ENCODE results near the gene PARVA. TPM values are rescaled to one million over a fixed set of nuclear protein-coding genes. Genes with fewer than 3 reads are reported as not detected.
A peak's percentile ranks its signal among the peaks of the same experiment; 100 is the strongest.

Gene PARVA
- total RNA-seq, 1 experiment from 2014 or later = 18.1 TPM

DNA sequence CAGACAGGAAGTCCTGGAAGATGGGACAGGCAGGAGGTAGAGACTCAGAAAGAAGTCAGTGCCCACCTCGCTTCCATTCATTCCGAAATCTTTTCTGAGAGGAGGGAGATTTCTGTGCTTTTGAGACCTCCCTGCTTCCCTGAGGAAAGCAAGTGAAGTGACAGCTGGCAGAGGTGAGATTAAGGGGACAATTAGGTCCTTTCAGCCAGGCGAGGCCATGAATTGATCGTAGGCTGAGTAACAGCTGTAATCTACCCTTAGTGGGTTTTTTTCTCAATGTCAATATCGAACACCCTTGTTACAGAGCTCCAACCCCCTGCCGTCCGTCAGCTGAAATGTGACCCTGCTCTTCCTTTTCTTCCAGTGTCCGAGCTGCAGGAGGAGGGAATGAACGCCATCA is 96.0 kb downstream of the PARVA start:
- Histone ChIP-seq H2BK5ac (ENCODE audit: insufficient read length, low read length) (no peak overlapping the region), H2BK20ac (ENCODE audit: low read depth, low read length, poor library complexity, severe bottlenecking) (no peak overlapping the region), H3K18ac (ENCODE audit: insufficient read length, low read depth, low read length) (no peak overlapping the region), H3K56ac (ENCODE audit: insufficient read length, low read depth, low read length) (no peak overlapping the region), H3K23ac (ENCODE audit: insufficient read length, low read depth, low read length) (no peak overlapping the region), H2BK120ac (ENCODE audit: low read depth, low read length, poor library complexity, severe bottlenecking) (no peak overlapping the region), H2BK12ac (ENCODE audit: insufficient read length, low read depth, low read length) (no peak overlapping the region), H3T11ph (ENCODE audit: low read length) (no peak overlapping the region), H3K27me3 (ENCODE audit: insufficient read depth, low read length) (no peaks in the 10 kb centered on the region), H3K79me2 (ENCODE audit: insufficient read depth, low read length) (no peaks in the 10 kb centered on the region), H4K20me1 (ENCODE audit: control insufficient read depth, insufficient read depth, insufficient read length) (no peaks in the 10 kb centered on the region), H4K8ac (replicated peaks; ENCODE audit: insufficient read length, low read depth, low read length) (no peak overlapping the region), H3K9me3 (ENCODE audit: control insufficient read depth, low read depth, low read length) (no peaks in the 10 kb centered on the region), H3K79me1 (ENCODE audit: insufficient read depth, low read depth, low read length, poor library complexity, severe bottlenecking) (no peaks in the 10 kb centered on the region), H2AFZ (ENCODE audit: low read length) (no peak overlapping the region), H3K4me2 (ENCODE audit: insufficient read depth, insufficient read length, low read length) (no peak overlapping the region), H3K4me1 (ENCODE audit: insufficient read depth, low read length) (no peaks in the 10 kb centered on the region; the same call in 1 of the 2 replicates), H3K27ac (ENCODE audit: insufficient read length, low read depth, low read length) (no peak overlapping the region), H3K14ac (ENCODE audit: insufficient read depth, low read length) (no peak overlapping the region), H3K23me2 (ENCODE audit: insufficient read length, low read depth, low read length, poor library complexity, severe bottlenecking) (no peaks in the 10 kb centered on the region), H4K5ac (ENCODE audit: insufficient read length, low read depth, low read length) (no peak overlapping the region), H3K9ac (ENCODE audit: extremely low read depth, insufficient read length, low read length) (no peak overlapping the region), H4K91ac (ENCODE audit: insufficient read length, low read depth, low read length) (no peak overlapping the region), H3K4ac (ENCODE audit: low read depth, low read length) (no peak overlapping the region), H2AK5ac (ENCODE audit: insufficient read length, low read length) (no peak overlapping the region), H2BK15ac (ENCODE audit: low read depth, low read length) (no peak overlapping the region)
- Mint-ChIP-seq H3K4me1 (peaks cover 24% of the 10 kb centered on the region in 2 experiments), H3K9me3 (no peaks in the 10 kb centered on the region), H3K36me3 (ENCODE audit: insufficient read depth in 1 of 3, low read depth in 3 of 3) (peaks cover 0 to 5% (median 0%) of the 10 kb centered on the region in 3 experiments; a peak in 4 of 7 replicates), H3K4me3 (no peak overlapping the region), H3K27ac (peak overlapping the region in 1 of 3 experiments; percentile 66; a peak in 2 of 7 replicates), H3K27me3 (ENCODE audit: low read depth) (no peaks in the 10 kb centered on the region)
- DNase-seq = no peak
- TF ChIP-seq, protein P1, sequence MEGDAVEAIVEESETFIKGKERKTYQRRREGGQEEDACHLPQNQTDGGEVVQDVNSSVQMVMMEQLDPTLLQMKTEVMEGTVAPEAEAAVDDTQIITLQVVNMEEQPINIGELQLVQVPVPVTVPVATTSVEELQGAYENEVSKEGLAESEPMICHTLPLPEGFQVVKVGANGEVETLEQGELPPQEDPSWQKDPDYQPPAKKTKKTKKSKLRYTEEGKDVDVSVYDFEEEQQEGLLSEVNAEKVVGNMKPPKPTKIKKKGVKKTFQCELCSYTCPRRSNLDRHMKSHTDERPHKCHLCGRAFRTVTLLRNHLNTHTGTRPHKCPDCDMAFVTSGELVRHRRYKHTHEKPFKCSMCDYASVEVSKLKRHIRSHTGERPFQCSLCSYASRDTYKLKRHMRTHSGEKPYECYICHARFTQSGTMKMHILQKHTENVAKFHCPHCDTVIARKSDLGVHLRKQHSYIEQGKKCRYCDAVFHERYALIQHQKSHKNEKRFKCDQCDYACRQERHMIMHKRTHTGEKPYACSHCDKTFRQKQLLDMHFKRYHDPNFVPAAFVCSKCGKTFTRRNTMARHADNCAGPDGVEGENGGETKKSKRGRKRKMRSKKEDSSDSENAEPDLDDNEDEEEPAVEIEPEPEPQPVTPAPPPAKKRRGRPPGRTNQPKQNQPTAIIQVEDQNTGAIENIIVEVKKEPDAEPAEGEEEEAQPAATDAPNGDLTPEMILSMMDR (conservative IDR thresholded peaks at IDR 0.05) = no peak
- no CpG with 5 or more reads among the region's 9 CpGs for WGBS (ENCODE audit: extremely low coverage, insufficient read length, low lambda C conversion rate)
